ENCODE measurements around the gene TRPC1. TPM values are rescaled to one million over a fixed set of nuclear protein-coding genes. Genes with fewer than 3 reads are reported as not detected.

Gene TRPC1
- polyA plus RNA-seq, 1 of the 3 experiments (the other 2 are of a cell fraction), result 9.6 TPM

DNA sequence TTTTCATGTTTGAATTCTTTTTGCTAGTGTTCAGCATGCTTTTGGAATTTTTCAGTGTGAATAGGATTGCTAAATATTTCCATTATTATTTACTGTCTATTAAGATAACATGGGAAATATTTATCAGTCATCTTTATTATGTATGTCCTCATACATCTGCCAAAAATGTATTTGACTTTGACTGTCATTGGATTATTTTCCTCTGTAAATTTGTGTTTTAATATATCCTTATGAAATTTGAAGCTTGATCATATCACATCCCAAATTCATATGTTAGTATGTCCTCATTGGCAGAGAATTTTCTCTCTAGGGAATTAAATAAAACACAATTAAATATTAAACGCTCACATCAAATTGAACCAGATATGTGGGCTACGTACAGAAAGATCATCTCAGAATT is 32.3 kb upstream of the TRPC1 start:
- H3K79me2 ChIP-seq (ENCODE audit: insufficient read depth), result no peaks in the 10 kb centered on the region
- no peak for TF ChIP-seq MEF2A (IDR thresholded peaks at IDR 0.05; ENCODE audit: borderline replicate concordance, low read depth)
- TF ChIP-seq RXRA (IDR thresholded peaks at IDR 0.05; ENCODE audit: borderline replicate concordance, low read depth), result no peak
- TF ChIP-seq RCOR1 (IDR thresholded peaks at IDR 0.05; ENCODE audit: low read length), result no peak
- TF ChIP-seq POLR2AphosphoS5 (IDR thresholded peaks at IDR 0.05; ENCODE audit: low read depth, low read length), result no peak
- TF ChIP-seq, protein P1, sequence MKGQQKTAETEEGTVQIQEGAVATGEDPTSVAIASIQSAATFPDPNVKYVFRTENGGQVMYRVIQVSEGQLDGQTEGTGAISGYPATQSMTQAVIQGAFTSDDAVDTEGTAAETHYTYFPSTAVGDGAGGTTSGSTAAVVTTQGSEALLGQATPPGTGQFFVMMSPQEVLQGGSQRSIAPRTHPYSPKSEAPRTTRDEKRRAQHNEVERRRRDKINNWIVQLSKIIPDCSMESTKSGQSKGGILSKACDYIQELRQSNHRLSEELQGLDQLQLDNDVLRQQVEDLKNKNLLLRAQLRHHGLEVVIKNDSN (IDR thresholded peaks at IDR 0.05; ENCODE audit: borderline replicate concordance, low read depth), result no peak
- TF ChIP-seq TCF12 (IDR thresholded peaks at IDR 0.05), result no peak
- TF ChIP-seq TAF1 (IDR thresholded peaks at IDR 0.05; ENCODE audit: borderline replicate concordance, low read depth, low read length), result no peak
- no peak for TF ChIP-seq YY1 (IDR thresholded peaks at IDR 0.05; ENCODE audit: low read depth)
- TF ChIP-seq ZBTB33 (IDR thresholded peaks at IDR 0.05; ENCODE audit: borderline replicate concordance, low read depth), result no peak
- H3K4me3 ChIP-seq (ENCODE audit: low read depth in 2 of 2, low read length in 1 of 2), result no peak overlapping the region
- no peaks in the 10 kb centered on the region for H3K9me3 ChIP-seq
- no peak overlapping the region for H3K9ac ChIP-seq
- DNase-seq, result no peak
- no peaks in the 10 kb centered on the region for H3F3A ChIP-seq (replicated peaks; ENCODE audit: insufficient read depth)
- no peaks in the 10 kb centered on the region for H3K36me3 ChIP-seq (replicated peaks in 1 of 2; ENCODE audit: control insufficient read depth in 1 of 2, insufficient read depth in 2 of 2, low read length in 1 of 2)
- H2AFZ ChIP-seq (ENCODE audit: low read depth), result no peak overlapping the region
- ChIA-PET POLR2A (no interaction called here), CTCF (interaction anchor here (1.4 kb wide), 1 partner anchor 11 kb away, joined by 3 read pairs; no protein-coding TSS in a partner anchor)
- no peak overlapping the region for H3K27ac ChIP-seq (ENCODE audit: low read depth in 2 of 2, low read length in 1 of 2)
- H4K20me1 ChIP-seq (ENCODE audit: insufficient read depth), result no peaks in the 10 kb centered on the region
- WGBS (ENCODE audit: low lambda C conversion rate), result 63% methylated on average over 2 of the region's 2 CpGs
- H3K27me3 ChIP-seq (ENCODE audit: insufficient read depth), result no peaks in the 10 kb centered on the region
- H3K9me2 ChIP-seq, result no peaks in the 10 kb centered on the region
- H3K4me1 ChIP-seq (ENCODE audit: control insufficient read depth in 1 of 2, insufficient read depth in 2 of 2, low read depth in 1 of 2, low read length in 1 of 2), result no peaks in the 10 kb centered on the region; a peak in 1 of 4 replicates
- H3K4me2 ChIP-seq, result no peak overlapping the region

- no peak for TF ChIP-seq TCF12 (IDR thresholded peaks at IDR 0.05)
- no peak for TF ChIP-seq ELF1 (IDR thresholded peaks at IDR 0.05)
- no peak for TF ChIP-seq CHD2 (IDR thresholded peaks at IDR 0.05; ENCODE audit: low read length, partially characterized antibody)
These were observed 30.5 kb upstream of the TRPC1 start for GRCh38 chr3:142693136-142693853.

More at GRCh38 chr3:142693136-142693853, 30.5 kb upstream of the TRPC1 start:
- no peak for DNase-seq
- ChIA-PET POLR2A (no interaction called here), CTCF (no interaction called here)
- H3K9ac ChIP-seq, result no peak overlapping the region
- 97% methylated on average over 7 of the region's 7 CpGs for WGBS (ENCODE audit: low lambda C conversion rate)
- H3K4me2 ChIP-seq, result no peak overlapping the region
- H4K20me1 ChIP-seq (ENCODE audit: insufficient read depth), result no peaks in the 10 kb centered on the region
- H3K9me2 ChIP-seq, result no peaks in the 10 kb centered on the region
- H3K79me2 ChIP-seq (ENCODE audit: insufficient read depth), result no peaks in the 10 kb centered on the region
- H3K4me3 ChIP-seq (ENCODE audit: low read depth in 2 of 2, low read length in 1 of 2), result no peak overlapping the region
- H3K27me3 ChIP-seq (ENCODE audit: insufficient read depth), result no peaks in the 10 kb centered on the region
- no peak overlapping the region for H2AFZ ChIP-seq (ENCODE audit: low read depth)
- no peaks in the 10 kb centered on the region for H3K9me3 ChIP-seq
- H3K27ac ChIP-seq (ENCODE audit: low read depth in 2 of 2, low read length in 1 of 2), result no peak overlapping the region
- H3F3A ChIP-seq (replicated peaks; ENCODE audit: insufficient read depth), result no peaks in the 10 kb centered on the region
- H3K4me1 ChIP-seq (ENCODE audit: control insufficient read depth in 1 of 2, insufficient read depth in 2 of 2, low read depth in 1 of 2, low read length in 1 of 2), result no peaks in the 10 kb centered on the region; a peak in 1 of 4 replicates
- H3K36me3 ChIP-seq (replicated peaks in 1 of 2; ENCODE audit: control insufficient read depth in 1 of 2, insufficient read depth in 2 of 2, low read length in 1 of 2), result no peaks in the 10 kb centered on the region
